Adipocyte (in vitro differentiated cells): ENCODE measurements around the gene AP5M1.

Experiments
- DNase-seq: peaks from one replicate; pipeline ENCODE4 v3.0.0-alpha.2; 2015; ENCODE audit warnings: low read depth
- H3K27me3 ChIP-seq: replicated peaks from 2 replicates; pipeline ENCODE4 v1.7.0; 2013; ENCODE audit warnings: mild to moderate bottlenecking, low read length, moderate library complexity; ENCODE audit not compliant: control insufficient read depth, insufficient read depth
- H3K36me3 ChIP-seq: 2 replicates; pipeline ENCODE4 v1.7.0; 2013; ENCODE audit warnings: low read length, mild to moderate bottlenecking, moderate library complexity; ENCODE audit not compliant: control insufficient read depth, insufficient read depth, severe bottlenecking
- H3K4me1 ChIP-seq: 2 replicates; pipeline ENCODE4 v1.7.0; 2013; ENCODE audit warnings: mild to moderate bottlenecking, low read length, moderate library complexity; ENCODE audit not compliant: control insufficient read depth, insufficient read depth
- H3K4me3 ChIP-seq: 2 replicates; pipeline ENCODE4 v1.7.0; 2013; ENCODE audit warnings: mild to moderate bottlenecking, low read length, moderate library complexity
- H3K9ac ChIP-seq: 2 replicates; pipeline ENCODE4 v1.7.0; 2013; ENCODE audit warnings: mild to moderate bottlenecking, low read length, moderate library complexity
- H3K9me3 ChIP-seq: 2 replicates; pipeline ENCODE4 v1.7.0; 2013; ENCODE audit warnings: mild to moderate bottlenecking, low read length, moderate library complexity; ENCODE audit not compliant: control insufficient read depth

Gene AP5M1

GRCh38 chr14:57291692-57292647 lies 23.2 kb downstream of the AP5M1 start:
- Histone ChIP-seq H3K9me3 (no peaks in the 10 kb centered on the region), H3K27me3 (no peaks in the 10 kb centered on the region), H3K4me3 (no peak overlapping the region), H3K9ac (no peak overlapping the region), H3K4me1 (peaks cover 2% of the 10 kb centered on the region), H3K36me3 (peaks cover 18% of the 10 kb centered on the region)
- no peak for DNase-seq

GRCh38 chr14:57293866-57294837 lies 25.4 kb downstream of the AP5M1 start:
- peaks cover 2% of the 10 kb centered on the region for H3K4me1 ChIP-seq

GRCh38 chr14:57295239-57295638 lies 26.5 kb downstream of the AP5M1 start:
- Histone ChIP-seq H3K4me3 (no peak overlapping the region), H3K4me1 (peaks cover 11% of the 10 kb centered on the region), H3K27me3 (no peaks in the 10 kb centered on the region), H3K36me3 (peaks cover 8% of the 10 kb centered on the region), H3K9me3 (no peaks in the 10 kb centered on the region), H3K9ac (no peak overlapping the region)
- DNase-seq, result no peak

More at GRCh38 chr14:57293866-57294837, 25.4 kb downstream of the AP5M1 start:
- Histone ChIP-seq H3K4me3 (no peak overlapping the region), H3K27me3 (no peaks in the 10 kb centered on the region), H3K36me3 (peaks cover 13% of the 10 kb centered on the region), H3K9ac (no peak overlapping the region), H3K9me3 (no peaks in the 10 kb centered on the region)
- DNase-seq, result peak; percentile 68

- H3K9me3 ChIP-seq, result no peaks in the 10 kb centered on the region
- no peaks in the 10 kb centered on the region for H3K27me3 ChIP-seq
- no peak overlapping the region for H3K9ac ChIP-seq
- DNase-seq, result no peak
- H3K36me3 ChIP-seq, result peaks cover 3% of the 10 kb centered on the region
- peaks cover 11% of the 10 kb centered on the region for H3K4me1 ChIP-seq
- H3K4me3 ChIP-seq, result no peak overlapping the region
These were observed 29.1 kb downstream of the AP5M1 start for GRCh38 chr14:57297852-57298251.

GRCh38 chr14:57299511-57299910 lies 30.7 kb downstream of the AP5M1 start:
- H3K27me3 ChIP-seq, result no peaks in the 10 kb centered on the region
- no peak for DNase-seq
- H3K36me3 ChIP-seq, result peaks cover 3% of the 10 kb centered on the region

GRCh38 chr14:57302883-57303282 lies 34.1 kb downstream of the AP5M1 start:
- H3K27me3 ChIP-seq, result no peaks in the 10 kb centered on the region
- DNase-seq, result no peak
- no peaks in the 10 kb centered on the region for H3K36me3 ChIP-seq
- no peak overlapping the region for H3K4me3 ChIP-seq
- no peak overlapping the region for H3K9ac ChIP-seq
- H3K4me1 ChIP-seq, result peaks cover 11% of the 10 kb centered on the region
- H3K9me3 ChIP-seq, result no peaks in the 10 kb centered on the region

More at GRCh38 chr14:57299511-57299910, 30.7 kb downstream of the AP5M1 start:
- H3K4me3 ChIP-seq, result no peak overlapping the region
- no peaks in the 10 kb centered on the region for H3K9me3 ChIP-seq
- H3K9ac ChIP-seq, result no peak overlapping the region
- H3K4me1 ChIP-seq, result peaks cover 11% of the 10 kb centered on the region

GRCh38 chr14:57314396-57315089 lies 45.8 kb downstream of the AP5M1 start:
- H3K9ac ChIP-seq, result no peak overlapping the region
- no peaks in the 10 kb centered on the region for H3K36me3 ChIP-seq
- no peak for DNase-seq
- H3K27me3 ChIP-seq, result peaks cover 11% of the 10 kb centered on the region
- no peaks in the 10 kb centered on the region for H3K9me3 ChIP-seq
- no peaks in the 10 kb centered on the region for H3K4me1 ChIP-seq
- no peak overlapping the region for H3K4me3 ChIP-seq

- Histone ChIP-seq H3K4me1 (no peaks in the 10 kb centered on the region), H3K9ac (no peak overlapping the region), H3K4me3 (no peak overlapping the region), H3K9me3 (no peaks in the 10 kb centered on the region), H3K27me3 (peaks cover 16% of the 10 kb centered on the region), H3K36me3 (no peaks in the 10 kb centered on the region)
- peak; percentile 92 for DNase-seq
These were observed 48.6 kb downstream of the AP5M1 start for GRCh38 chr14:57317248-57317833.

GRCh38 chr14:57319636-57320192 lies 50.9 kb downstream of the AP5M1 start:
- Histone ChIP-seq H3K27me3 (peaks cover 16% of the 10 kb centered on the region), H3K9ac (no peak overlapping the region), H3K4me1 (no peaks in the 10 kb centered on the region), H3K4me3 (no peak overlapping the region), H3K36me3 (no peaks in the 10 kb centered on the region), H3K9me3 (no peaks in the 10 kb centered on the region)
- DNase-seq, result no peak

GRCh38 chr14:57323721-57324120 lies 55.0 kb downstream of the AP5M1 start:
- no peaks in the 10 kb centered on the region for H3K36me3 ChIP-seq
- H3K27me3 ChIP-seq, result peaks cover 6% of the 10 kb centered on the region
- DNase-seq, result no peak
- H3K9me3 ChIP-seq, result no peaks in the 10 kb centered on the region
- no peak overlapping the region for H3K9ac ChIP-seq
- H3K4me1 ChIP-seq, result no peaks in the 10 kb centered on the region
- no peak overlapping the region for H3K4me3 ChIP-seq
